Prostate gland (tissue), 2 donors: ENCODE data around the gene FKBP2. TPM values are rescaled to one million over a fixed set of nuclear protein-coding genes. Genes with fewer than 3 reads are reported as not detected.
"Not testable (repeated sequence)": the region's sequence is repeated elsewhere in the genome, so short reads cannot be mapped to it uniquely, and the experiment has no call there.

ENCODE experiments used
- DNase-seq: peaks from one replicate; pipeline ENCODE4 v3.0.0-alpha.2; 2019; ENCODE audit warnings: low spot score
- H3K27ac ChIP-seq, 2 donors: fragments of 200-600 bp; sonication (generic); 2 replicates each; pipeline ENCODE4 v1.5.1; 2017 to 2019
- H3K27me3 ChIP-seq: fragments of 200-600 bp; sonication (generic); replicated peaks from 2 replicates; pipeline ENCODE4 v1.5.1; 2019; ENCODE audit not compliant: insufficient read depth
- H3K36me3 ChIP-seq, 2 donors: fragments of 200-600 bp; sonication (generic); 1 replicate in 1 of 2; 2 replicates in 1 of 2; pipeline versions ENCODE4 v1.5.1 to v1.8.1; 2017 to 2019
- H3K4me1 ChIP-seq: fragments of 200-600 bp; sonication (generic); replicated peaks from 2 replicates; pipeline ENCODE4 v1.5.1; 2019
- H3K4me3 ChIP-seq, 2 donors: fragments of 200-600 bp; sonication (generic); 2 replicates each; pipeline ENCODE4 v1.5.1; 2017 to 2019
- H3K9me3 ChIP-seq: fragments of 200-600 bp; sonication (generic); 2 replicates; pipeline ENCODE4 v1.5.1; 2017
- CTCF ChIP-seq, 4 experiments: fragments of 200-600 bp in 2 of 4; fragments of 450-650 bp in 2 of 4; sonication (generic) in 2 of 4; IDR thresholded peaks; 1 replicate in 3 of 4; 2 replicates in 1 of 4; pipeline ENCODE4 v1.5.1; 2016 to 2019; ENCODE audit warnings: antibody characterized with exemption in 4 of 4, mild to moderate bottlenecking in 2 of 4, moderate library complexity in 2 of 4
- POLR2A ChIP-seq: fragments of 450-650 bp; IDR thresholded peaks from one replicate; pipeline ENCODE4 v1.6.1; 2016; ENCODE audit warnings: antibody characterized with exemption, mild to moderate bottlenecking
- POLR2AphosphoS5 ChIP-seq: sonication (generic); formaldehyde crosslinking; IDR thresholded peaks from one replicate; pipeline ENCODE4 v1.6.1; 2017; ENCODE audit warnings: antibody characterized with exemption
- WGBS: methylation state at CpG from one replicate; pipeline ENCODE4 v1.1.5; 2018; 5-methylcytosine and 5-hydroxymethylcytosine counted together
- intact Hi-C: fragments of 100-400 bp; cut with DNase I; formaldehyde crosslinking; loops from one replicate; pipeline ENCODE4 v1.14.2; 2022
- total RNA-seq, 2 donors: library from RNA; depleted of rRNA; stranded (reverse); fragments of >200 nt; gene quantifications; one replicate each; pipeline ENCODE4 v1.1.0, GENCODE V29; 2016

The FKBP2 gene
- total RNA-seq, 2 donors from 2014 or later: 138 to 164 TPM

- 73% methylated on average over 5 of the region's 5 CpGs for WGBS
- no peak for TF ChIP-seq POLR2AphosphoS5
- no peak for TF ChIP-seq CTCF (IDR thresholded peaks at IDR 0.05)
- Histone ChIP-seq H3K4me1 (peaks cover 15% of the 10 kb centered on the region), H3K4me3 (no peak overlapping the region), H3K27ac (no peak overlapping the region), H3K9me3 (no peaks in the 10 kb centered on the region), H3K27me3 (no peaks in the 10 kb centered on the region), H3K36me3 (no peaks in the 10 kb centered on the region)
- no peak for DNase-seq
- intact Hi-C loops: no loop called here
Observed at GRCh38 chr11:64244107-64244506, 3.2 kb downstream of the FKBP2 start.

- H3K9me3 ChIP-seq: no peaks in the 10 kb centered on the region
- H3K4me3 ChIP-seq: peak overlapping the region in 1 of 2 donors; percentile 52
- WGBS: 36% methylated on average over 6 of the region's 6 CpGs
- no peak for DNase-seq
- intact Hi-C loops: no loop called here
- no peak for TF ChIP-seq CTCF (IDR thresholded peaks at IDR 0.05)
- TF ChIP-seq POLR2AphosphoS5: no peak
- no peak for TF ChIP-seq POLR2A
- H3K27ac ChIP-seq: peak overlapping the region; percentile 71 to 84
- H3K4me1 ChIP-seq: peaks cover 15% of the 10 kb centered on the region
- H3K36me3 ChIP-seq: no peaks in the 10 kb centered on the region
- H3K27me3 ChIP-seq: no peaks in the 10 kb centered on the region
Observed at GRCh38 chr11:64244966-64245365, 4.1 kb downstream of the FKBP2 start.

GRCh38 chr11:64245401-64245796 lies 4.5 kb downstream of the FKBP2 start:
- no peaks in the 10 kb centered on the region for H3K36me3 ChIP-seq
- TF ChIP-seq CTCF (IDR thresholded peaks at IDR 0.05): no peak
- TF ChIP-seq POLR2A: no peak
- H3K27ac ChIP-seq: peak overlapping the region; percentile 71 to 84
- no peak for DNase-seq
- WGBS: 2% methylated on average over 6 of the region's 6 CpGs
- H3K27me3 ChIP-seq: no peaks in the 10 kb centered on the region
- H3K4me3 ChIP-seq: peak overlapping the region; percentile 47 to 52
- intact Hi-C loops: no loop called here
- no peaks in the 10 kb centered on the region for H3K9me3 ChIP-seq
- peaks cover 15% of the 10 kb centered on the region for H3K4me1 ChIP-seq

- Histone ChIP-seq H3K27ac (peak overlapping the region; percentile 71 to 84), H3K4me1 (peaks cover 15% of the 10 kb centered on the region), H3K36me3 (no peaks in the 10 kb centered on the region), H3K4me3 (peak overlapping the region; percentile 47 to 52), H3K9me3 (no peaks in the 10 kb centered on the region), H3K27me3 (no peaks in the 10 kb centered on the region)
- intact Hi-C loops: no loop called here
- DNase-seq: no peak
- TF ChIP-seq CTCF (IDR thresholded peaks at IDR 0.05): no peak
- TF ChIP-seq POLR2AphosphoS5: no peak
- peak; percentile 38 for TF ChIP-seq POLR2A
- under 1% methylated on average over 45 of the region's 46 CpGs for WGBS
Observed at GRCh38 chr11:64245797-64246620, 5.1 kb downstream of the FKBP2 start.

- H3K27me3 ChIP-seq, H3K36me3 ChIP-seq, DNase-seq, H3K9me3 ChIP-seq, intact Hi-C loops: not testable (repeated sequence)
- Histone ChIP-seq H3K27ac (peak overlapping the region; percentile 71 to 84), H3K4me3 (peak overlapping the region; percentile 47 to 52), H3K4me1 (peaks cover 15% of the 10 kb centered on the region)
- WGBS: 1% methylated on average over 23 of the region's 43 CpGs
Observed at GRCh38 chr11:64246621-64246870, 5.7 kb downstream of the FKBP2 start.
